Measurements from ENCODE around the gene HSD17B2. TPM values are rescaled to one million over a fixed set of nuclear protein-coding genes. Genes with fewer than 3 reads are reported as not detected.

The HSD17B2 gene
- total RNA-seq, 2 donors from 2014 or later: not detected

GRCh38 chr16:82085011-82085779, 50.1 kb downstream of the HSD17B2 start:
- Histone ChIP-seq H3K9ac (ENCODE audit: extremely low read depth, low read length, poor library complexity, severe bottlenecking) (no peak overlapping the region), H3K27ac (ENCODE audit: low read depth, low read length) (no peak overlapping the region), H3K36me3 (ENCODE audit: control insufficient read depth, insufficient read depth, low read length) (no peaks in the 10 kb centered on the region), H3K4me1 (ENCODE audit: control insufficient read depth, insufficient read depth, low read length) (no peaks in the 10 kb centered on the region), H3K9me3 (ENCODE audit: control insufficient read depth, low read length) (peaks cover 9% of the 10 kb centered on the region), H3K27me3 (ENCODE audit: control insufficient read depth, insufficient read depth, low read length, poor library complexity, severe bottlenecking) (peaks cover 9% of the 10 kb centered on the region), H3K4me3 (ENCODE audit: low read length) (no peak overlapping the region)
- 63 to 86% methylated on average over 1 to 2 of the region's 2 CpGs for WGBS, 2 experiments (ENCODE audit: insufficient coverage in 1 of 2, insufficient read length in 1 of 2)
- TF ChIP-seq CTCF (conservative IDR thresholded peaks at IDR 0.05): no peak
- Mint-ChIP-seq H3K36me3 (ENCODE audit: low read depth) (no peaks in the 10 kb centered on the region), H3K9me3 (peaks cover 3% of the 10 kb centered on the region), H3K27me3 (ENCODE audit: insufficient read depth) (peaks cover 30% of the 10 kb centered on the region), H3K4me1 (peaks cover 9% of the 10 kb centered on the region), H3K4me3 (no peak overlapping the region), H3K27ac (no peak overlapping the region)
- DNase-seq: no peak

GRCh38 chr16:82088483-82088882, 53.4 kb downstream of the HSD17B2 start:
- no peak overlapping the region for H3K4me3 Mint-ChIP-seq
- H3K27me3 ChIP-seq (ENCODE audit: control insufficient read depth, insufficient read depth, low read length, poor library complexity, severe bottlenecking): peaks cover 39% of the 10 kb centered on the region
- peaks cover 43% of the 10 kb centered on the region for H3K27me3 Mint-ChIP-seq (ENCODE audit: insufficient read depth)
- peaks cover 2% of the 10 kb centered on the region for H3K9me3 Mint-ChIP-seq
- H3K9me3 ChIP-seq (ENCODE audit: control insufficient read depth, low read length): peaks cover 7% of the 10 kb centered on the region
- no peak overlapping the region for H3K9ac ChIP-seq (ENCODE audit: extremely low read depth, low read length, poor library complexity, severe bottlenecking)
- no peaks in the 10 kb centered on the region for H3K36me3 ChIP-seq (ENCODE audit: control insufficient read depth, insufficient read depth, low read length)
- no peaks in the 10 kb centered on the region for H3K4me1 ChIP-seq (ENCODE audit: control insufficient read depth, insufficient read depth, low read length)
- H3K27ac Mint-ChIP-seq: no peak overlapping the region
- WGBS, 2 experiments (ENCODE audit: insufficient coverage in 1 of 2, insufficient read length in 1 of 2): 84 to 98% methylated on average over 2 to 4 of the region's 4 CpGs
- H3K4me3 ChIP-seq (ENCODE audit: low read length): no peak overlapping the region
- TF ChIP-seq CTCF (conservative IDR thresholded peaks at IDR 0.05): no peak
- H3K4me1 Mint-ChIP-seq: peaks cover 9% of the 10 kb centered on the region
- no peaks in the 10 kb centered on the region for H3K36me3 Mint-ChIP-seq (ENCODE audit: low read depth)
- no peak for DNase-seq
- H3K27ac ChIP-seq (ENCODE audit: low read depth, low read length): no peak overlapping the region

GRCh38 chr16:82091241-82091640, 56.2 kb downstream of the HSD17B2 start:
- Mint-ChIP-seq H3K27ac (no peak overlapping the region), H3K27me3 (ENCODE audit: insufficient read depth) (peaks cover 64% of the 10 kb centered on the region), H3K36me3 (ENCODE audit: low read depth) (no peaks in the 10 kb centered on the region), H3K4me1 (peaks cover 26% of the 10 kb centered on the region), H3K9me3 (peaks cover 2% of the 10 kb centered on the region), H3K4me3 (no peak overlapping the region)
- Histone ChIP-seq H3K27me3 (ENCODE audit: control insufficient read depth, insufficient read depth, low read length, poor library complexity, severe bottlenecking) (peaks cover 53% of the 10 kb centered on the region), H3K4me1 (ENCODE audit: control insufficient read depth, insufficient read depth, low read length) (peaks cover 4% of the 10 kb centered on the region), H3K9me3 (ENCODE audit: control insufficient read depth, low read length) (peaks cover 7% of the 10 kb centered on the region), H3K36me3 (ENCODE audit: control insufficient read depth, insufficient read depth, low read length) (no peaks in the 10 kb centered on the region), H3K27ac (ENCODE audit: low read depth, low read length) (no peak overlapping the region), H3K4me3 (ENCODE audit: low read length) (no peak overlapping the region), H3K9ac (ENCODE audit: extremely low read depth, low read length, poor library complexity, severe bottlenecking) (no peak overlapping the region)
- no peak for TF ChIP-seq CTCF (conservative IDR thresholded peaks at IDR 0.05)
- no peak for DNase-seq
- WGBS, 2 experiments (ENCODE audit: insufficient coverage in 1 of 2, insufficient read length in 1 of 2): 90 to 91% methylated on average over 1 of the region's 1 CpG

Data from endodermal cell (in vitro differentiated cells).